NAMALWA (cell line): ENCODE data around the gene TAMM41.
"Not testable (repeated sequence)": the region's sequence is repeated elsewhere in the genome, so short reads cannot be mapped to it uniquely, and the experiment has no call there.

ENCODE experiments used
- DNase-seq: peaks from one replicate; pipeline ENCODE4 v3.0.0-alpha.2; 2015; ENCODE audit warnings: low spot score

TAMM41 gene, protein sequence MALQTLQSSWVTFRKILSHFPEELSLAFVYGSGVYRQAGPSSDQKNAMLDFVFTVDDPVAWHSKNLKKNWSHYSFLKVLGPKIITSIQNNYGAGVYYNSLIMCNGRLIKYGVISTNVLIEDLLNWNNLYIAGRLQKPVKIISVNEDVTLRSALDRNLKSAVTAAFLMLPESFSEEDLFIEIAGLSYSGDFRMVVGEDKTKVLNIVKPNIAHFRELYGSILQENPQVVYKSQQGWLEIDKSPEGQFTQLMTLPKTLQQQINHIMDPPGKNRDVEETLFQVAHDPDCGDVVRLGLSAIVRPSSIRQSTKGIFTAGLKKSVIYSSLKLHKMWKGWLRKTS

DNA sequence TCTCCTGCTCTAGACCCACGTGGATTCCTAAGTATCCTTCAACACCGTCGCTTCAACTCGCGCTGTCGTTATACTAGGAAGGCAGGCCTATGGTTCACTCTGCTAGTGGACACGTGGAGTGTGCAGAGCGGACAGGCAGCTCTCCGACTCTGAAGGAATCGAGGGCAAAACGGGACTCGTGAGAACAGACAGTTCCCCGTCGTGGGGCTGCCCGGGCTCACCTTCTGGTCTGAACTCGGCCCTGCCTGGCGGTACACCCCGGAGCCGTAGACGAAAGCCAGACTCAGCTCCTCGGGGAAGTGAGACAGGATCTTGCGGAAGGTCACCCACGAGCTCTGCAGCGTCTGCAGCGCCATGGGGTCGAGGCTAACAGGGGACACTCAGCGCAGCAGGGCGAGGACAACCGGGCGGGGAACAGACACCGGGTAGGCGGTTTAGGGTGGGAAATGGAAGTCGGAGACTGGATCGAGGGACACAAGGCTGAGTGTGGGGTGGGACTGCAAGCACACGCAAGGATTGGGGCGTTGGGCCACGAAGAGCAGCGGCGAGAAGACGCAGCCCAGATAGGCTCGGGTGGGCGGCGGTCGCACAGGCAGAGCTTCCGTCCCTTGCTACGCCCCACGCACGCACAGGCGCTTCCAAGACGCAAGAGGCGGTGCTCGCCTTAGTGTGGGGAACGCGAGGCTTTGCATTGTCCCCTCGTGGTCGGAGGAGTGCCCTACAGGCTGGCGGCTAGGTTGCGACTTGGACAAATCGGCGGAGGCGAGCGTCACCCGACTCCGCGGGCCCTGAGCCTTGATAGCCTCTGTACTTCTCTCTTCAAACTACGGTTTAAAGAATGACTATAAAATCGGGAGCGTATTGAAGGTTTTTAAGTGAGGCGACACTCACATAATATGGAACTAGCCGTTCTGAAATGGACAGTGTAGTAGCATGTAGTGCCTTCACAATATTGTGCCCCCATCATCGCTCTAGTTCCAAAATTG lies at the start of gene TAMM41:
TSS of gene TAMM41 (minus strand) at position 605 of the 986 bp plus-strand sequence. CDS start at position 356, 249 bp downstream.
- peak; percentile 93 for DNase-seq

GRCh38 chr3:11878837-11879236 lies 32.2 kb upstream of the TAMM41 start:
- DNase-seq, result peak; percentile 12

DNA sequence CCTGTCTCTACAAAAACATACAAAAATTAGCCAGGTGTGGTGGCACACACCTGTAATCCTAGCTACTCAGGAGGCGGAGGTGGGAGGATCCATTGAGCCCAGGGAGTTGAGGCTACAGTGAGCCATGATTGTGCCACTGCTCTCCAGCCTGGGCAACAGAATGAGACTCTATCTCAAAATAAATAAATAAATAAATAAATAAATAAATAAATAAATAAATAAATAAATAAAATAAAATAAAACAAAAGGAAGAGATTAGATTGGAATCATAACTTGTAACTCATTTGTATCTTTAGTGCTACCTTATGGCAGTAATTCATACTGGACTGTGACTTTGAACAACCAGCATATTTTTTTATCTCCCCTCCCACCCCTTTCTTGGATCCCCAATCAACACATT lies 28.0 kb upstream of the TAMM41 start:
- not testable (repeated sequence) for DNase-seq

DNA sequence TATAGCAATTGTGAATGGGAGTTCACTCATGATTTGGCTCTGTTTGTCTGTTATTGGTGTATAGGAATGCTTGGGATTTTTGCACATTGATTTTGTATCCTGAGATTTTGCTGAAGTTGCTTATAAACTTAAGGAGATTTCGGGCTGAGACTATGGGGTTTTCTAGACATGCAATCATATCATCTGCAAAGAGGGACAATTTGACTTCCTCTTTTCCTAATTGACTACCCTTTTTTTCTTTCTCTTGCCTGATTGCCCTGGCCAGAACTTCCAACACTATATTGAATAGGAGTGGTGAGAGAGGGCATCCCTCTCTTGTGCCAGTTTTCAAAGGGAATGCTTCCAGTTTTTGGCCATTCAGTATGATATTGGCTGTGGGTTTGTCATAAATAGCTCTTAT lies 17.1 kb upstream of the TAMM41 start:
- not testable (repeated sequence) for DNase-seq

DNA sequence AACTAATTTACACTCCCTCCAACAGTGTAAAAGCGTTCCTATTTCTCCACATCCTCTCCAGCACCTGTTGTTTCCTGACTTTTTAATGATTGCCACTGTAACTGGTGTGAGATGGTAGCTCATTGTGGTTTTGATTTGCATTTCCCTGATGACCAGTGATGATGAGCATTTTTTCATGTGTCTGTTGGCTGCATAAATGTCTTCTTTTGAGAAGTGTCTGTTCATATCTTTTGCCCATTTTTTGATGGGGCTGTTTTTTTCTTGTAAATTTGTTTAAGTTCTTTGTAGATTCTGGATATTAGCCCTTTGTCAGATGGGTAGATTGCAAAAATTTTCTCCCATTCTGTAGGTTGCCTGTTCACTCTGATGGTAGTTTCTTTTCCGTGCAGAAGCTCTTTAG lies 15.9 kb upstream of the TAMM41 start:
- DNase-seq, result not testable (repeated sequence)

GRCh38 chr3:11862145-11862544 lies 15.5 kb upstream of the TAMM41 start:
- not testable (repeated sequence) for DNase-seq

GRCh38 chr3:11860213-11860612 lies 13.5 kb upstream of the TAMM41 start:
- not testable (repeated sequence) for DNase-seq

DNA sequence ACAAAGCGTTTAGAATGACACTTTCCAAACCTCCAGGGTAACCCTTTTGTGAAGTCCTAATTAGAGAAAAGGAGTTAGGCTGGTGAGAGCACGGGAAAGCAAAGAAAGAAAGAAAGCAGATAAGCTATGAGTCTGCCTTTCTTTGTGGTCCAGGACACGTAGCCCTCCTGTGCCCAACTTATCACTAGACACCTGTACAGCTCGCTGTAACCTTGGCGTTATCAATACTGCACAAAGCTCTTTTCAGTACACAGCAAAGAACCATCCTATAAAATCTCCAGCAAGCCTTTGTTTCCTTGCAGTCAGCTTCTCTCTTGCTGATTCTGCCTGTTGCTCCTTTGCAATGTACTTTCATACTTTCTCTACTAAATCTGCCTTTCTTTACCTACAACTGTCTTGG lies 6.8 kb upstream of the TAMM41 start:
- no peak for DNase-seq

- peak; percentile 16 for DNase-seq
Observed at GRCh38 chr3:11850003-11850402, 3.3 kb upstream of the TAMM41 start.

- DNase-seq, result peak; percentile 18
Observed at GRCh38 chr3:11847607-11848006, 922 bp upstream of the TAMM41 start.

GRCh38 chr3:11845651-11846050 lies 1.0 kb downstream of the TAMM41 start:
- peak; percentile 36 for DNase-seq

DNA sequence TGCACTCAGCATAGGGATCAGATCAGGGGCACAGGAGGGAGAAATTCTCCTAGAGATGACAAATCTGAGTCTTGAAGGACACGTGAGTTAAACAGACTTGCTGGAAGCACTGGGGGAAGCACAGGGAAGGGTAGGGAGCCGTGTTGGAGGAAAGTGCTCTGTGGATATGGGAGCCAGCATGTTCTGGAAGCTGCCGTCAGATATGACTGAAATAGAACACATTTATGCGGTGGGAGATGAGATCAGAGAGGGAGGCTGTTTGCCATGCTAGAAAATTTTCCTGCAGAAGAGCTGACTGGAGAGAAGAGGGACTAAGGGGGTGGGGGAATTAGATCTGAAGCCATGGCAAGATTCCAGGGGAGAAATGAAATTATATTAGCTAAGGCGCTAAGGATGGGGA lies 1.8 kb downstream of the TAMM41 start:
- no peak for DNase-seq

DNA sequence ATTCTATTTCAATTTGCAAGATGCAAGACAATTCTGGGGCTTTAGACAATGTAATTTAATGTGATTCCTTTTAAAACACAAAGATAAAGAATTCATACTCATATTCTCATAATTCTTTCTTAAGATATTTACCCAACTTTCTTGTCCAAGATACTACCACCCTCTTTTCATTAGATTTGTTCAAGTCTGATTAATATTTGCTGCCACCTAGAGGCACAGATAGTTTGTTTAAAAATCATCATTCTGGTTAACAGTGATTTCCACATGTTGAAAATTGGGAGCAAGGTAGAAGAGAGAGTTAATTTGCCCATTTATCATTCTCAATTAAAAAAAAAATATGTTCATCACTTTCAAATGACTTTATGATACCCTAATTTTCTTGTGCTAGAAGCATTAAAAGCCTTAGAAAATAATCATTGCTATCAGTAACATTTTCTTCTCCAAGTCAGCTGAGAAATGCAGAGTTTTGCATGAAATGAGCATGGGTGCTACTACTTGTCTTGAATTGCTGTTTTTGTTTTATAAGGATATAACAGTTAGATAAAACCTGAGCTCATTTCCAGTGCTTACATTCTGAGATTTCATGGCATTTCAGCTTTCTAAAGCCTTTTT lies 11.6 kb downstream of the TAMM41 start:
- peak; percentile 57 for DNase-seq

DNA sequence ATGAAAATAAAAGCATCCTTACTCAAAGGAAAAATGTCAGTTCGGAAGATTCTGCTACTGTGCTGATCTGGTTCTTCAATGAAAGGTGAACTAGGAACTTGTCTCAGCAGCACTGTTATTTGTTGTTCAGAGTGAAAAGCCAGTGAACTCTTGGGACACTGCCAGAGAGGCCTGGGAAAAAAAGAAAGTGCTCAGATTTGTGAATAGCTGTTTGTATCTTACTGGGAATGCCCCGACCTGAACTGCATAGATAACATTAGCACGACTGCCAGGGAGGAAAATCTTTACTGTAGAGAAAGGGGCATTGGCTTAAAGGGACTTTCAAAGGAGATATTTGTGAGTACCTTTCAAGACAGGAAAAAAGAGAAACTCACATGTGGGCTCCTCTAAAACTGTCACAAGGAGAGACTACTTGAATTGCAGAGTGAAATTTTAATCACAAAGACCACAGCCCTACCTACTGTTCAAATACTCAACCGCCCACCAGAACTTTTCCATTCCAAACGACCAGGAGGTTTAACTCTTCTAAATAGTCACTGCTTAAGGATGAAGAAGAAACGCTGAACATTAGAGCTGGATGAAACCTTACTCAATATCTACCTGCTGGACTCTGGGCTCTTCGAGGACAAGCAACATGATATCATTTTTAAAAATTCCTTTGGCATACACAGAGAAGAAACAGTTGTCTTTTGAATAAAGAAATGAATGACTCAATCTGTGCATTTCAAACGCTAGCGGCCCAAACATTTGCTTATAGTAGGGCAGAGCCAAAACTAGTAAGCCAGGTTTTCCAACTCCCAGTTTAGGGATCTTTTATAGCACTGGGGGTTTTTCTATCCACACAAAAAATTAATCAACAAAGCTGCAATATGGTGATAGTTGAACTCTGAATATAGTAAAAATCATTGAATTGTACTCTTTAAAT lies 13.4 kb downstream of the TAMM41 start:
- DNase-seq, result no peak

GRCh38 chr3:11829416-11829815 lies 17.3 kb downstream of the TAMM41 start:
- no peak for DNase-seq

DNA sequence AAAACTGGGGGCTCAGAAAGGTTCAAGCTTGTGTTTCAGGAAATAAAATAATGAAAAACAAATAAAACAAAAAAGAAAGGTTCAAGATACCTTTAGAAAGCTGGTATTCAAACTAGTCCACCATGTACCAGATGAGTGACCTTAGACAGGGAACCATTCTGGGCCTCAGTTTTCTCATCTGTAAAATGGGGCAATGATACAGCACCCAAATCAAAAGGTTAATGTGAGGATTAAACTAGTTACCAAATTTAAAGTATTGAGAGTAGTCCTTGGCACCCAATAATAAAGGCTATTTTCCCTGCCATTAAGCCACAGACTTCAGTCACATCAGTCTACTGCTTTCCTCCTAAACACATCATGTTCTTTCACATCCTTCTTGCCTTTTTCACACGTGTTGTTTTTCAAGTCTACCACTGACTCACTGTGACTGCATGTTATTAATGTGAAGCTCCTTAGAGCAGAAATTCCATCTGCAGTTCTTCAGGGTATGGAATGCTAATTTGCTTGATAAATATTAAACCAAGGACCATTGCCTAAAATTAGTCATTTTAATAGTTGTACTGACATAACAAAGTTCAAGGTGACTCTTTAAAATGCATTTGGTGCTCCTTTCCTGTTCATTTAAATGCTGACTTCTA lies 19.9 kb downstream of the TAMM41 start:
- peak; percentile 9 for DNase-seq

DNA sequence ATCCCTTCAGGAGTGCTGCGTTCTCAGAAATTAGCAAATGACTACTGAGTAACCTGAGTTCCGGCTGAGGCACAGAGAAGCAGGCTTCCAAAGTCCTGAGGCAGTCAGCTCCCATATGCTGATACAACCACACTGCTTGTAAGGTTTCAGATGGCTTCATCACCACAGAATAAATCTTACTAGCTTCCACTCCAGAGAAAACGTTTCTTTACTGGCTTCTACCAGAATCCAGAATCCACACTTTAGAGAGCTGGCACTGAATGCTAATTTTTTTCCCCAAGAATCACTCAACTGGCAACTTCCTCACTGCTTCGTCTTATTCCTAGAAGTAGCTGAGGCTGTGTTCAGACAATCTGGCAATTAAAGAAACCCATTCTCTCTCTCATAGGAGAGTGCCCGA lies 21.4 kb downstream of the TAMM41 start:
- DNase-seq, result no peak

- peak; percentile 26 for DNase-seq
Observed at GRCh38 chr3:11820531-11821041, 26.1 kb downstream of the TAMM41 start.

DNA sequence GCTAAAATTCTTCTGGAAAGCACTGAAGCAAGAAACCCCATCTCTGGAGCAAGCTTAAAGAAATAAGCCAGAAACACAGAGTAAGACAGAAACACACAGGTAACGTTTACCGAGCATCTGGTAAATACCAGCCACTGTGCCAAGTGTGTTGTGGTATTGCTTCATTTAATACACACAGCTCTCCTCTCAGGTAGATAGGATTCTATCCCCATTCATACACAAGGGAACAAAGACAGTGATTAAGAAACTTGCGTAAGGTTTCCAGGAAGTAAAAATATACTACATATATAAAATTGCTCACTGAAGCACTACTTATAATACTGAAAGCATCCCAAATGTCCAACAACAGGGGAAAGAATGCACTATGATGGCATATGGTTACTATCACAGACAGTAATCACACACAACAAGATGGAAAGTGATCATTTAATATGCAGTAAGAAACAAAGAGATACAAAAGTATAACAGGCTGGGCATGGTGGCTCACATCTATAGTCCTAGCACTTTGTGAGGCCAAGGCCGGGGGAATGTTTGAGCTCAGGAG lies 27.5 kb downstream of the TAMM41 start:
- DNase-seq, result no peak

- DNase-seq, result no peak
Observed at GRCh38 chr3:11818033-11818432, 28.7 kb downstream of the TAMM41 start.
